ENCODE data around the gene ATG7. TPM values are rescaled to one million over a fixed set of nuclear protein-coding genes. Genes with fewer than 3 reads are reported as not detected.

The ATG7 gene
- total RNA-seq, 1 experiment from 2014 or later = 29.3 TPM

GRCh38 chr3:11230832-11231231, 41.4 kb upstream of the ATG7 start:
- Histone ChIP-seq H3K36me3 (ENCODE audit: control insufficient read depth in 1 of 2, insufficient read depth in 2 of 2, low read length in 2 of 2) (no peaks in the 10 kb centered on the region; a peak in 1 of 4 replicates), H3K9me2 (ENCODE audit: insufficient read depth) (no peaks in the 10 kb centered on the region), H3K4me3 (replicated peaks in 1 of 2; ENCODE audit: low read depth in 1 of 2, low read length in 2 of 2) (no peak overlapping the region), H3K4me1 (ENCODE audit: control insufficient read depth in 1 of 2, insufficient read depth in 2 of 2, low read length in 2 of 2) (peaks cover 0 to 8% of the 10 kb centered on the region in 2 experiments; a peak in 2 of 4 replicates), H3K4me2 (ENCODE audit: low read length) (no peak overlapping the region), H3K27ac (ENCODE audit: low read depth, low read length) (no peak overlapping the region), H3K9ac (ENCODE audit: low read length) (no peak overlapping the region), H3K79me2 (ENCODE audit: insufficient read depth, low read length) (peaks cover 16% of the 10 kb centered on the region; the same call in 1 of the 2 replicates), H2AFZ (ENCODE audit: low read depth, low read length, poor library complexity, severe bottlenecking) (no peak overlapping the region), H3K9me3 (ENCODE audit: control insufficient read depth in 1 of 2, insufficient read depth in 1 of 2, low read depth in 1 of 2, low read length in 2 of 2) (no peaks in the 10 kb centered on the region), H4K20me1 (ENCODE audit: insufficient read depth) (no peaks in the 10 kb centered on the region), H3K27me3 (ENCODE audit: insufficient read depth, low read length) (no peaks in the 10 kb centered on the region)
- intact Hi-C loops (cut with micrococcal nuclease) = loop anchor here (10.0 kb wide), 1 partner anchor 604 kb away; no protein-coding TSS in a partner anchor
- ChIA-PET RAD21 (ENCODE audit: low non-redundant PET in 1 of 2, low total read pairs in 2 of 2, uncharacterized antibody in 2 of 2, unreplicated experiment in 2 of 2) (no interaction called here), POLR2A (no interaction called here), CTCF (no interaction called here)
- TF ChIP-seq JUND (IDR thresholded peaks at IDR 0.05) (no peak), CBX3 (IDR thresholded peaks at IDR 0.05; ENCODE audit: low read depth) (no peak), MAX (IDR thresholded peaks at IDR 0.05) (no peak), ZNF274 (IDR thresholded peaks at IDR 0.05; ENCODE audit: low read depth, low read length) (no peak), ATF3 (IDR thresholded peaks at IDR 0.05) (no peak), SRF (IDR thresholded peaks at IDR 0.05; ENCODE audit: low read depth) (no peak), EGR1 (IDR thresholded peaks at IDR 0.05; ENCODE audit: low read depth) (no peak), TCF7L2 (IDR thresholded peaks at IDR 0.05; ENCODE audit: borderline replicate concordance, extremely low read depth, insufficient read depth, insufficient read length) (no peak), CTCF (IDR thresholded peaks at IDR 0.05 in 2 of 3, conservative IDR thresholded peaks at IDR 0.05 in 1 of 3; ENCODE audit: borderline replicate concordance in 1 of 3, insufficient read depth in 1 of 3, low read depth in 2 of 3, low read length in 2 of 3) (no peak), EZH2 (IDR thresholded peaks at IDR 0.05) (no peak), ELF1 (IDR thresholded peaks at IDR 0.05; ENCODE audit: borderline replicate concordance, low read depth) (no peak), ZBTB33 (IDR thresholded peaks at IDR 0.05; ENCODE audit: extremely low read depth, insufficient replicate concordance, low read length) (no peak)
- DNase-seq (ENCODE audit: low read depth, low spot score) = no peak
- no TSS peak for BruUV-seq (replicated peaks)
- no peak for ATAC-seq

Measured in HCT116 (cell line).